HG02870 (cell line): ENCODE results near the gene LPIN1.

Source experiments
- ATAC-seq: cut with Tn5 transposase; IDR thresholded peaks from one replicate; pipeline ENCODE4 v1.9.1; 2021; ENCODE audit warnings: mild to moderate bottlenecking, moderate library complexity; ENCODE audit not compliant: unreplicated experiment

The LPIN1 gene

GRCh38 chr2:11861044-11861443, 114.6 kb downstream of the LPIN1 start:
- ATAC-seq: peak; percentile 30

- peak; percentile 50 for ATAC-seq
These were observed 115.6 kb downstream of the LPIN1 start for GRCh38 chr2:11862049-11862448.

GRCh38 chr2:11863103-11863502, 116.7 kb downstream of the LPIN1 start:
- ATAC-seq: peak; percentile 33

- ATAC-seq: peak; percentile 31
These were observed 117.3 kb downstream of the LPIN1 start for GRCh38 chr2:11863513-11864328.

GRCh38 chr2:11864724-11865123, 118.3 kb downstream of the LPIN1 start:
- ATAC-seq: no peak

- ATAC-seq: no peak
These were observed 118.9 kb downstream of the LPIN1 start for GRCh38 chr2:11865378-11865777.

GRCh38 chr2:11865805-11866204, 119.4 kb downstream of the LPIN1 start:
- ATAC-seq: no peak

GRCh38 chr2:11866358-11867335, 120.2 kb downstream of the LPIN1 start:
- ATAC-seq: peak; percentile 44

- ATAC-seq: no peak
These were observed 121.5 kb downstream of the LPIN1 start for GRCh38 chr2:11867926-11868325.

- no peak for ATAC-seq
These were observed 123.1 kb downstream of the LPIN1 start for GRCh38 chr2:11869391-11869991.

GRCh38 chr2:11870064-11870463, 123.6 kb downstream of the LPIN1 start:
- no peak for ATAC-seq

GRCh38 chr2:11870584-11870983, 124.2 kb downstream of the LPIN1 start:
- ATAC-seq: no peak

GRCh38 chr2:11871421-11871820, 125.0 kb downstream of the LPIN1 start:
- no peak for ATAC-seq

GRCh38 chr2:11872247-11872947, 126.0 kb downstream of the LPIN1 start:
- no peak for ATAC-seq

- ATAC-seq: no peak
These were observed 126.5 kb downstream of the LPIN1 start for GRCh38 chr2:11872948-11873269.

GRCh38 chr2:11873356-11874154, 127.1 kb downstream of the LPIN1 start:
- ATAC-seq: no peak

GRCh38 chr2:11874861-11875260, 128.4 kb downstream of the LPIN1 start:
- ATAC-seq: no peak

GRCh38 chr2:11875481-11875880, 129.0 kb downstream of the LPIN1 start:
- ATAC-seq: no peak

GRCh38 chr2:11876436-11876835, 130.0 kb downstream of the LPIN1 start:
- ATAC-seq: no peak

- no peak for ATAC-seq
These were observed 130.5 kb downstream of the LPIN1 start for GRCh38 chr2:11876889-11877288.
